GM19351 (cell line): Measurements from ENCODE around the gene AHI1.
A peak's percentile ranks its signal among the peaks of the same experiment; 100 is the strongest.
"Not testable (repeated sequence)": the region's sequence is repeated elsewhere in the genome, so short reads cannot be mapped to it uniquely, and the experiment has no call there.

ENCODE experiments used
- ATAC-seq: cut with Tn5 transposase; IDR thresholded peaks from one replicate; pipeline ENCODE4 v1.9.1; 2021; ENCODE audit warnings: mild to moderate bottlenecking, moderate library complexity; ENCODE audit not compliant: unreplicated experiment

The AHI1 gene

DNA sequence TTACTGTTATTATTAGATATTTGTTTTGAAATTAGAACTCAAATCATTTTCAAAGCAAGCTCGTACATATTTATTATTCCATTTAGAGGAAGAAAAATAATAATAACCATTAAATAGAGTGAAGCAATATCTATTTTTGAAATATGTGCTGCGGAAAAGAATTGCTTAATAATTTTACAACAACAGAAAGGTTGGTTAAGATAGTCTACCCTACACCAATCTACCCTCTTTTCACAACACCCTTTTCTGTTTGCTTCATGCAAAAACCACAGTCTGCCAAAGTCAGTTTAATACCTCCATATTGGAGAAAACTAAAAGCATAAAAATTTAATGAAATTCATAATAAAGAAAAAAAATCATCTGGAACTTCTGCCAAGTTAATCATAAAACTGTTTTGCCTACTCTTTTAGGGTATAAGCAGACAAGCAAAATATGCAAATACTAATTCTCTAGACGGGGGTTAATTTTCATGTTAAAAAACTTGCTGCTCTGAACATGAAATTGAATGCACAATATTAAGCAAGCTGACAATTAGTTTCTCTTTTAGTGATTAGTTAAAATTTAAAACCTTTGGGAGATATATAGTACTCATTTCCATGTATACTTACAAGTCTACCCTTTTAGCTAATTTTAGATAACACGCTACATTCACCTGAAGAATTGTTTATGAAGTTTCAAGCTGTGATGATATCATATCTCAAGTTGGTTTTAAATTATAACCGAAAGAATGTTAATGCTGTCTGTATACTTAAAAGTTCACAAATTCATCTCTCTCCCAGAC, 100.2 kb downstream of the AHI1 start:
- no peak for ATAC-seq

DNA sequence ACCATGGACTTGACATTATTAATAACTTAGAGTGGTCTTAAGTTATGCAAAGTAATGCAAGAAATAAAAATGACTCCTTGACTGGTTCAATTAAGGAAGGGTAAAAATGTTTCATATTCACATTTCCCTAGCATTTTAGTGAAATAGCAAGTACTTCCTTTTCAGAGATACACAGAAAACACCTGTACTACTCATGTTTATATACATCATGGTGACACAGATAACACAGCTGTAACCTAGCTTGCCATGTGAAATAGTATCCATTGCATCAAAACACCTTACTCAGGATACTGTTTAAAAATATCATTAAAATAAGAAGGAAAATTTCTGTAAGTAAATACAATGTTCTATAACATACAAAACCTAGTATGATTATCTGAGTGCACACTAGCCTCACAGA, 102.4 kb downstream of the AHI1 start:
- ATAC-seq, result no peak

DNA sequence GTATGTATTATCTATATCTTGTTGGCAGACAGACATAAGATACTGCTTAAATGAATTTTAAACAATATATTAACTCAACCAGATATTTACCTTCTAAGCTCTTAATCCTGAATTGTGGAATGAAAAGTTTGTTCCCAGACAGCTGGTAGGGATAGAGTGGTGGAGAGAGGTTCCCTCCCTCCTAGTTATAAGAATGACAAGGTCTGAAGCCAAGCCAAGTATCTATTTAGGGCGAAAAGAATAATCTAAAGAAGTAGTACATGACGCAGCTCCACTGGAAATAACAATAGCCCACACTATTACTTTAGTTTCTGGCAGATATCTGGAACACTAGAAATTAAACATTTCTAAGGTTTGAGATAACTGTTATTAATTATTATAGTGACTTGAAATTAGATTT, 104.3 kb downstream of the AHI1 start:
- ATAC-seq, result no peak

DNA sequence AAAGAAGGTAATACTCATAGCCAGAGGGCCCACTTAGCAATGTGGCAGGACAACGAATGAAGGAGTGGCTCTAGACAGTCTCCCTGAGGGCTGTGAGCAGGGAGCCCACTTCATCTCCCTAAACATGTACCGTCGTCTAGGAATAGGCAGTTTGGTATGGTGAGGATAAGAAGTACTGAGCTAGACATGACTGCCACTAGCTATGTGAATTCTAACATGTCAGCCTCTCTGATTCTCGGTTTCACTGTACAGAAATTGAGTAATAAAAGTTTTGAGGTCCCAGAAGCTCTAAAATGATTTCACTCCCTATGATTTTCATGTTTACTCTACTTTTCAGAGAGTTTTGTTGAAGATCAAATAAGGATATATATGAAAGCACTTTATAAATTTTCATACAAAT, 107.1 kb downstream of the AHI1 start:
- ATAC-seq, result no peak

DNA sequence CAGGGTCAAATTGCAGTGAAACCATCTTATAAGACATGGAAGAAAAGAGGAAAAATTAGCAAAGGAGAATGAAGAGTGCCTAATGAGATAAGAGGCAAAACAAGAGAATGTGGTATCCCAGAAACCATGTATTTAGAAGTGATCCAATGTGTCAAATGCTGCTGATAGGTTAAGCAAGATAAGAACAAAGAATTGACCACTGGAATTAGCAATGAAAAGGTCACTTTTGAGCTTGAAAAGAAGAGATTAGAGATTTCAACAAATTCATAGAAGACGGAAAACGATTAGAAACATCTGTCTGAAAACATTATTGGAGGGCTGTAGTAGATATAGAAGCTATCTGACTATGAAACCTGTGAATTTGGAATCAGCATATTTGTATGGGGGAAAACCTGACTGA, 112.2 kb downstream of the AHI1 start:
- no peak for ATAC-seq

DNA sequence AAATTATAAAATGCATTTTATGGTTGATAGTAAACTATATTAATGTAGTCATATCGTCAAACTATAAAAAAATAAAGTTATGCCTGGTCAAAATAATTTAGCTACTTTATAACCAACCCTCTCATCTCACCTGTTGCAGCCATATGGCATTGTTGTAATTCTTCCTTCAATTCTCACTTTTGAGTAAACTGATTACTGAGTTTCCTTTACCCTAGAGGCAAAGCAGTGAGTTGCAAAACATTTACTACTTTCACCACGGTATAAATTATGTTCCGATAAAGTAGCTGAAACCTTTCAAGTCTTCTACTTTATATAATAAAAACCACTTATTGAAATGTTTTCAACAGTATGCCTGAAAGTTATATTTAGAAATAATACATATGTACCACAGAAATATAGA, 113.8 kb downstream of the AHI1 start:
- no peak for ATAC-seq

DNA sequence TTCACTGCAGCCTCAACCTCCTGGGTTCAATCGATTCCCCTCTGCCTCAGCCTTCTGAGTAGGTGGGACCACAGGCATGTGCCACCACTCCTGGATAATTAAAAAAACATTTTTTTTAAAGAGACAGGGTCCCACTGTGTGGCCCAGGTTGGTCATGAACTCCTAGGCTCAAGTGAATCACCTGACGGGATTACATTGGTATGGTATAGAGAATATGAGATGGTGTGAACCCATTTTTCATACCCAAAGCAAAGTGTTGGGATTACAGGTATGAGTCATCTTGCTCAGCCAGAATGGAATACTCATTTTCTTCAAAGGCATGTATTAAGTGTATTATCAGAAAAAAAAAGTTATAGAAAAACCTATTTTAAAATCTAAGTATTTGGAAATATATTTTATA, 114.2 kb downstream of the AHI1 start:
- ATAC-seq, result no peak

DNA sequence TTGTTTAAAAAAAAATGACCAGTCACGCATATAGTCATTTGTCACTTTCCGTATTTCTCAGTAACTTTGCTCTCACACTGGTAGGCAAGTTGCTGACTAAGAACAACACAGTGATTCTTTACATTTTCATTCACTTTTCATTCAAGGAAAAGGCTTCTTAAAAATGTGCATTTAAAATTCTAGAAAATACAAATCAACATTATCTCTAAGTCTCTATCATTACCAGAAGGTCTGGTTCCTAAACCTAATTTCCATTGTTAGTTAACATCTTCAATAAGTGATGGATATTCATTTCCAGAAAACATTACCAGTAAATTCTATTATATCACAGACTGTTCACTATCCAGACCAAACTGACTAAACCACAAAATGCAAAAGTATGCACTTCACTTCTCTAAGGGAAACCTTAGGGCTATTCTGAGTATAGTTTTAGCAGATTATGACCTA, 115.3 kb downstream of the AHI1 start:
- ATAC-seq, result peak; percentile 92

DNA sequence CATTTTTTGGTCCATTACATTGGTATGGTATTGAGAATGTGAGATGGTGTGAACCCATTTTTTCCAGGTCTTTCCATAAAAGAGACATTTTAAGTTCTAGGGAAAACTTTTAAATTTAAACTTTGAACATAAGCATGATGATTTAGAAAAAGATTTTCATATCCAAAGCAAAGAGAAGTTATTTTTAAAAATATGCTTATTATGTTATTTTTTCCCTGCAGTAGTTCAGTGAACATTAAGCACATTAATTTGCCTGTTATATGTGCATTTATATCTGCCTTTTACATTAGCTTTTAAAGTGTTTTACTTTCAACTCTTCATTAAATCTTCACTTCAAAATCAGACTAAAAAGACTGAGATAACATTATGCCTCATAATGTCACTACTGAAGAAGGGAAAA, 116.7 kb downstream of the AHI1 start:
- ATAC-seq, result no peak

DNA sequence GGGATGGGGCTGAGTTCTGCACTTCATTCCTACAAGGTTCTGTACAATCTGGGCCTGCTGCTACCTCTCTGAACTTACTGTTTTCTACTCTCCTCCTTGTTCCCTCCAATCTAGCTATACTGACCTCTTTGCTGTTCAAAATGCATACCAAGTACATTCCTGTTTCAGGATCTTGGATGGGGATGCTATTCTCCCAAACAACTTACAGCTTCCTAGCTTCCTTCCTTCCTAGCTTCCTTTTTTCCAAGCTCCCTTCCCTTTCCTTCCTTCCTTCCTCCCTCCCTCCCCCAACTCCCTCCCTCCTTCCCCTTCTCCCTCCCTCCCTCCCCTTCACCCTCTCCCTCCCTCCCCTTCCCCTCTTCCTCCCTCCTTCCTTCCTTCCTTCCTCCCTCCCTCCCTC, 117.9 kb downstream of the AHI1 start:
- ATAC-seq, result no peak

DNA sequence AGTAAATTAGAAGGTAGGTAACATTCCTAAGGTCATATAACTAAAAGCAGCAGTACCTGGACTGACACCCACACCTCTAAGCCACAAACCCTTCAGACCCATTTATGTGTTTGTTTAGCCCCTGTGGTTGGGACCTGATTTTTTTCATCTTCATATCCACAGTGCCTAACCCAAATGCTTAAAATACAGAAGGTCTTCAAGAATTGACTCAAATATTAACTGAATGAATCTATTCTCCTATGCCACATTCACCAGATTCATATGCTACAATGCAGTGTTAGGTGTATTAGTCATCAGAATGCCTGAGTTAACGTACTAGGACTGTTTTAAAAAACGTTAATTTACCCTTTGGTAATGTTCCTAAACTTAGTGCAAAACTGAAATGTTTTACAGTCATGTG, 124.8 kb downstream of the AHI1 start:
- ATAC-seq, result peak; percentile 62

DNA sequence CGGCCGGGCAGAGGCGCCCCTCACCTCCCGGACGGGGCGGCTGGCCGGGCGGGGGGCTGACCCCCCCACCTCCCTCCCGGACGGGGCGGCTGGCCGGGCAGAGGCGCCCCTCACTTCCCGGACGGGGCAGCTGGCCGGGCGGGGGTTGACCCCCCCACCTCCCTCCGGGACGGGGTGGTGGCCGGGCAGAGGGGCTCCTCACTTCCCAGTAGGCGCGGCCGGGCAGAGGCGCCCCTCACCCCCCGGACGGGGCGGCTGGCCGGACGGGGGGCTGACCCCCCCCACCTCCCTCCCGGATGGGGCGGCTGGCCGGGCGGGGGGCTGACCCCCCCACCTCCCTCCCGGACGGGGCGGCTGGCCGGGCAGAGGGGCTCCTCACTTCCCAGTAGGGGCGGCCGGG, 133.9 kb downstream of the AHI1 start:
- ATAC-seq, result not testable (repeated sequence)

DNA sequence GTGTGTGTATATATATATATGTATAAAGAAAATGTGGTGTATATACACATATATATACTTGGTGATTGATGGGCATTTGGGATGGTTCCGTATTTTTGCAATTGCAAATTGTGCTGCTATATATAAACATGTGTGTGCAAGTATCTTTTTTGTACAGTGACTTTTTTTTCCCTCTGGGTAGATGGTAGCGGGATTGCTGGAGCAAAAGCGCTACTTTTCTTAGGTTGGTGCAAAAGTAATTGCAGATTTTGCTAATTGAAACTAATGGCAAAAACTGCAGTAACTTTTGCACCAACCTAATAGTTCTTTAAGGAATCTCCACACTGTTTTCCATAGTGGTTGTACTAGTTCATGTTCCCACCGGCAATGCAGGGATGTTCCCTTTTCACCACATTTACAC, 135.4 kb downstream of the AHI1 start:
- no peak for ATAC-seq

DNA sequence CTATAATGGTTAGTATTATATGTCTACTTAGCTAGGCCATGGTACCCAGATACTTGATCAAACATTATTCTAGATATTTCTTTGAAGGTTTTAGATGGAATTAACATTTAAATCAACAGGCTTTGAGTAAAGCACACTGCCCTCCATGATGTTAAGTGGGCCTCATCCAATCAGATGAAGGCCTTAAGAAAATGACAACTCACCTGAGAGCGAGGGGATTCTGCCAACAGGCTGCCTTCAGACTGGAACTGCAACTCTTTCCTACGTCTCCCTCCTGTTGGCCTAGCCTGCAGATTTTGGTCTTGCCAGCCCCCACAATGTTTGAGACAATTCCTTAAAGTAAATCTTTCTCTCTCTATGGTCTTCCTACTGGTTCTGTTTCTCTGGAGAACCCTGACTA, 137.3 kb downstream of the AHI1 start:
- ATAC-seq, result no peak

DNA sequence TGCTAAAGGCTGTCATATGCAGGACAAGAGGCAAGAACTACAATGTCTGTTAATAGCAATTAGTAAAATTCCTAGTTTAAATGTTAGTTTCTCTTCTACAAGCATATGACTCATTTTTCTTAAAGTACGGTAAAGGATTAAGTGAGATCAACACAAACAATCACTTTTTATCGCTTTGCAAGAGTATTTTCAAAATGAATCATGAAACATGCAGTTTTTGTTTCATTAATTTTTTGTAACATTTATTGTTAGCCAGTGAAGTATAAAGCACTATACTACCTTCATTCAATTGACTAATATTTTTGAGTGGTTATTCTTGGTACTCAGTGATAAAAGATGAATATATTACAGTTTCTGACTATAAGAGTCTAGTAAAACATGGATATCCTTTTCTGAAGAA, 138.6 kb downstream of the AHI1 start:
- ATAC-seq, result no peak

DNA sequence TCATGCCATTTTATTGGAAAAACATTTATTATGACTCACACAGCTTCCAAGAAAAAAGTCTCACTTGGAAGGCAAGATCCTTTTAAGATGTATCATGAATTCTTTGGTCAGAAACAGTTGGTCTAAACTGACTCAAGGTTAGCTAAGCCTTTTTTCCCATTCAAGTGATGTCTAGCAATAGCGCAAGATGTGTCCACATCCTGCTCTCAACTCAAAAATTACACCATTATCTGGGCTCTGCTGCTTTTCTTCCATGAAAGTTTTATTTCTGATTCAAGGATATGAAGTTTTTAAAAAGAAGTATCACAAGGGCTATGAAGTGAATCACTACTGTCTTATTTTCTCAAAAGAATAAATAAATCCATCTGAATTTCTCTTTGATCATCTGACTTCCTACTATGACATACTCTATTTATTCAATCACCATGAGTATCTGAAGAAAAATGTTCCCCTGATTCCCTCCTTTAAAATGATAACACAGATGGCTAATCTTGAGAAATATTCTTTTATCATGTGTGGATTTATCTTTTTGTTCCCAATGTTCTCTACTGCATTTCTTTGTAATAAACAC, 139.2 kb downstream of the AHI1 start:
- no peak for ATAC-seq

DNA sequence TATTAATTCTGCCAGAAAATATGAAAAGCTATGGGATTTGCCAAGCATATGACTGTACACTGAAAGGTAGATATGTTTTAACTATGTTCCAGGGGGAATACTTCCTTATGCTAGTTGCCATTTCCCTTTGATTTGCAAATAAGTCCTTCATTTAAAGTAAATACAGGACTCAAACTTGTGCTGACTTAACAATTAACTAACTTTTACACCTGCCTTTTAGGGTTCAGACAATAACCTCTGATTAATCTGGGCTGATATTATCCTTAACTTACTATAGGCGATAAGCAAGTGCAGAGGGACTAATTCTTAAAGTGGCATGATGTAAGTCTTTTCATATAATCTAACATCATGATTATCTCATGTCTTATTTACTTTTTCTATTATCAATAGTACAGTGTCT, 143.1 kb downstream of the AHI1 start:
- no peak for ATAC-seq

DNA sequence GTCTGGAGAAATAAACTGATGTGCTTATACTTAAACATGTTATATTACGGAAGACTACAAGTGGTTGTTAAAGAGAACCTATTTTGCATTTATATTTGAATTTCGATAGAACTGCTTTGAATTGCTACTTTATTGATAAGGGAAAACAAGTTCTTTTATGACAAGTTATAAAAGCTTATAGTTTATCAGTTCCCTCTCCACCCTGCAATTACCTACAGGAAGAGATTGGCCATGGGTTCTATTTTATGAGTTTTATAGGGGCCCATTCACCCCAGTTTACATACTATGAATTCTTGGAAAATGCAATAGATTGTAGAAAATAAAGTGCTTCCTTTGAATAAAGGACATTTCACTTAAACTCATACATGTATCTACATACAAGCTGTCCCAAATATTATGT, 144.4 kb downstream of the AHI1 start:
- no peak for ATAC-seq

DNA sequence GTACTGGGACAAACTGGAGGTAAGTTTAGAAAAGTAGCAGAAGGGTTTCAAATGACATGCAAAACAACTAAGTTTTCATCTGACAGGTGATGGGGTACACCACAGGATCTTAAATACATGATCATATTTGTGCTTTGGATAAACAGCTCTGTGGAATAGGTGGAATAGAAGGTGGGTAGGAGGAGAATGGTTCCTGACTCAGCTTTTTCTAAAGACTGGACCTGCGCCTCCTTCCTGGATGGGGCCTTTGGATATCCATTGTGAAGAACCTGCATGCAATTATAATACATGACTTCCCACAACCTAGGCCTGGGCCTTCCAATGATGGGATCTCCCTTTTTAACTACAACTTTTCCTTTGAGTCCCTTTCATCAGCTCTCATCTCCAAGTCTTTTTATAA, 145.9 kb downstream of the AHI1 start:
- no peak for ATAC-seq

DNA sequence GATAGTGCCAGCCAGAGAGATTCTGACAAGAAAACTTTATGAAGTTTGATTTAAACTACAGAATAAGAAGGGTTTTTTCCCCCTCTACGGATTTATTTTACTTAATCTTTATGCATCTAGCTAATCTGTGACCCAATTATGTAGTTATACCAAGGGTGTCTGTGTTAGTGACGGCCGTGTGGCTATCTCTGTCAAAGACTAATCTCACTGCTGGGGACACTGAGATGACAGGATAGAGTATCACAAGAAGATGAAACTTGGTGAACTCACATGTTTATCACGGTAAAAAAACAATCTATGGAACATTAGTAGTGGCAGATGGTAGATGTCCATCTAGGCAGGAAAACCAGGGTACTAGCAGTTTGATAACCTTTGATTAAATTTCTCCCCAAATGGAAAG, 149.7 kb downstream of the AHI1 start:
- ATAC-seq, result no peak

DNA sequence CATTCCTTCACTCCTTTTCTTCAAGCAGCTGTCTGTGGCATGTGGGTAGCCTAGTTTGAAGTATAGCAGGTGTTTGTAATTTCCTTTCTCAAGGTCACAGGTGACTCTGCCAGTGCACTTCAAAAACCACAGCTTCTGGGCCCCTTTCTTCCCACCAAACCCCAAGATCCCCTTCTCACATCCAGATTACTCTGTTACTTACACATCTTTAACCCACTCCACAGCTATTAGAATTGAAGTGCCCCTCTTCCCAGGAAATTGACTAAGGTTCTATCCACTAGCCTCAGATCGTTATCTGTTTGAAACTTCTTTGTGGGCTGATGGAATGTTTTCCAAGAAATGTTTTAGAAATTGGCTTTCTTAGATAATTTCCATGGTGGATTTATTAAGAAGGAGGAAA, 150.8 kb downstream of the AHI1 start:
- no peak for ATAC-seq

DNA sequence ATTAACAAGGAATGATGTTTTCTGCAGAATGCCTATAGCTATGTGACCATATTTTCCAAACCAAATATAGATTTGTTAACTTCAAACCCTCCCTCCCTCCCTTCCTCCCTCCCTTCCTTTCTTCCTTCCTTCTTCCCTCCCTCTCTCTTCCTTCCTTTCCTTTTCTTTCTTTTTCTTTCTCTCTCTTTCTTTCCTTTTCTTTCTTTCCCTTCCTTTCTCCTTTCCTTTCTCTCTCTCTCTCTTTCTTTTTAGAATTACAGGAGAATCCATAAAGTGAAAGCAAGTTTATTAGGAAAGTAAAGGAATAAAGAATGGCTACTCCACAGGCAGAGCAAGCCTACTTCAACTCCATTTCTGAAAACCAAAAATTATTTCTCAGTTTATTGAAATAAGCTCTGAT, 153.0 kb downstream of the AHI1 start:
- no peak for ATAC-seq

DNA sequence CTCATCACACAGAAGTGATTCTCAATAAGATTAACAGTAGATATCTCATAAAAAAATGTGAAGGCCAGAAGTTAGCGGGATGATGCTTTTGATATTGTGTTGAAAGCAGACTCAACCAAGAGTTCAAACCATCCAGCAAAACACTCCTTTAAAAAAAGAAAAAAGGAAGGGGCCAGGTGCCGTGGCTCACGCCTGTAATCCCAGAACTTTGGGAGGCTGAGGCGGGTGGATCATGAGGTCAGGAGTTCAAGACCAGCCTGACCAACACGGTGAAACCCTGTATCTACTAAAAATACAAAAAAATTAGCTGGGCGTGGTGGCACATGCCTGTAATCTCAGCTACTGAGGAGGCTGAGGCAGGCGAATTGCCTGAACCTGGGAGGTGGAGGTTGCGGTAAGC, 157.6 kb downstream of the AHI1 start:
- not testable (repeated sequence) for ATAC-seq
